ENCODE data around the gene DOLPP1. TPM values are rescaled to one million over a fixed set of nuclear protein-coding genes. Genes with fewer than 3 reads are reported as not detected.
A peak's percentile ranks its signal among the peaks of the same experiment; 100 is the strongest.

DOLPP1 gene
- total and polyA plus RNA-seq, 10 donors = 4.8 to 10.1 (median 8.4) TPM

GRCh38 chr9:129073404-129073803, 7.5 kb upstream of the DOLPP1 start:
- intact Hi-C loops (cut with DNase I; ENCODE audit: low total_unique reads) = no loop called here
- H3K27ac ChIP-seq = peak overlapping the region in 2 of 8 donors; percentile 35 to 40
- no peak for DNase-seq
- H3K4me3 ChIP-seq = no peak overlapping the region
- 76 to 84% (median 80%) methylated on average over 8 of the region's 8 CpGs for WGBS, 5 donors
- no peak for TF ChIP-seq POLR2AphosphoS5 (IDR thresholded peaks at IDR 0.05)
- no peak for TF ChIP-seq POLR2A (IDR thresholded peaks at IDR 0.05)
- no peak for TF ChIP-seq CTCF (IDR thresholded peaks at IDR 0.05 in 8 of 11, conservative IDR thresholded peaks at IDR 0.05 in 3 of 11)
- H3K4me1 ChIP-seq = peaks cover 3 to 45% (median 25%) of the 10 kb centered on the region in 6 donors
- H3K9me3 ChIP-seq = no peaks in the 10 kb centered on the region
- H3K27me3 ChIP-seq (replicated peaks in 1 of 7) = no peaks in the 10 kb centered on the region
- H3K36me3 ChIP-seq = peaks cover 0 to 38% (median 13%) of the 10 kb centered on the region in 6 donors

- intact Hi-C loops (cut with DNase I; ENCODE audit: low total_unique reads) = no loop called here
- Histone ChIP-seq H3K36me3 (peaks cover 0 to 31% (median 9%) of the 10 kb centered on the region in 6 donors), H3K27ac (peak overlapping the region in 2 of 8 donors; percentile 27 to 35), H3K4me3 (no peak overlapping the region), H3K4me1 (peaks cover under 1 to 39% (median 18%) of the 10 kb centered on the region in 6 donors), H3K9me3 (no peaks in the 10 kb centered on the region), H3K27me3 (replicated peaks in 1 of 7) (no peaks in the 10 kb centered on the region)
- TF ChIP-seq POLR2AphosphoS5 (IDR thresholded peaks at IDR 0.05) (no peak), CTCF (IDR thresholded peaks at IDR 0.05 in 8 of 11, conservative IDR thresholded peaks at IDR 0.05 in 3 of 11) (no peak), POLR2A (IDR thresholded peaks at IDR 0.05) (no peak)
- DNase-seq = no peak
- 74 to 89% (median 80%) methylated on average over 3 of the region's 3 CpGs for WGBS, 5 donors
Measured at GRCh38 chr9:129074106-129074505, 6.8 kb upstream of the DOLPP1 start.

GRCh38 chr9:129075996-129076639, 4.8 kb upstream of the DOLPP1 start:
- Histone ChIP-seq H3K4me1 (peaks cover 5 to 34% (median 15%) of the 10 kb centered on the region in 6 donors), H3K9me3 (no peaks in the 10 kb centered on the region), H3K27me3 (replicated peaks in 1 of 7) (no peaks in the 10 kb centered on the region), H3K36me3 (peaks cover 0 to 11% (median 3%) of the 10 kb centered on the region in 6 donors), H3K27ac (no peak overlapping the region), H3K4me3 (no peak overlapping the region)
- peak in 1 of 3 donors; percentile 21 for TF ChIP-seq POLR2AphosphoS5 (IDR thresholded peaks at IDR 0.05)
- no peak for TF ChIP-seq CTCF (IDR thresholded peaks at IDR 0.05 in 8 of 11, conservative IDR thresholded peaks at IDR 0.05 in 3 of 11)
- intact Hi-C loops (cut with DNase I; ENCODE audit: low total_unique reads) = no loop called here
- 84 to 97% (median 91%) methylated on average over 13 to 16 of the region's 16 CpGs for WGBS, 5 donors
- DNase-seq = no peak

GRCh38 chr9:129076640-129077037, 4.3 kb upstream of the DOLPP1 start:
- Histone ChIP-seq H3K36me3 (peaks cover 0 to 5% (median under 1%) of the 10 kb centered on the region in 6 donors), H3K4me3 (no peak overlapping the region), H3K4me1 (peaks cover 7 to 33% (median 15%) of the 10 kb centered on the region in 6 donors), H3K27ac (no peak overlapping the region), H3K27me3 (replicated peaks in 1 of 7) (no peaks in the 10 kb centered on the region), H3K9me3 (no peaks in the 10 kb centered on the region)
- 87 to 97% (median 93%) methylated on average over 11 of the region's 11 CpGs for WGBS, 5 donors
- intact Hi-C loops (cut with DNase I; ENCODE audit: low total_unique reads) = no loop called here
- DNase-seq = no peak
- TF ChIP-seq CTCF (IDR thresholded peaks at IDR 0.05 in 8 of 11, conservative IDR thresholded peaks at IDR 0.05 in 3 of 11) = no peak
- TF ChIP-seq POLR2AphosphoS5 (IDR thresholded peaks at IDR 0.05) = no peak
- TF ChIP-seq POLR2A (IDR thresholded peaks at IDR 0.05) = no peak
